HG02938 (cell line): Measurements from ENCODE around the gene RABGAP1L.
"Not testable (repeated sequence)": the region's sequence is repeated elsewhere in the genome, so short reads cannot be mapped to it uniquely, and the experiment has no call there.

Experiments
- ATAC-seq: cut with Tn5 transposase; IDR thresholded peaks from one replicate; pipeline ENCODE4 v1.9.1; 2021; ENCODE audit warnings: mild to moderate bottlenecking, moderate library complexity; ENCODE audit not compliant: unreplicated experiment

The RABGAP1L gene

DNA sequence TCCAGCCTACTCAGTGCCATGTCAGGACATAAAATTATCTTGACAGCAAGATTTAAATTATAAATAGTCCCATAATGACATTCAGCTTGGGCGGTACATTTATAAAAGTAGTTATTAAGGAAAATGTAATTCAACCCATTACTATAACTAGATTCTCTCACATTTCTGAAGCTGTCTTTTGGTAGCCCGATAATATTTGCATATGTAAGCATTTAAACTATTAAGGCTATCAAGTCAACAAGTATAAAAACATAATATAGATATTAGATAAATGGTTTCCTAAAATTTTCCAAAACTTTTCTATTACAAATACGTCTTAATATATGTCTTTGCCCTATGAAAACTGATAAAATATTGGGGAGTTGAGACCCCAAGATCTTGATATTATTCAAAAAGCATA, 266.8 kb downstream of the RABGAP1L start:
- no peak for ATAC-seq

GRCh38 chr1:174428033-174428432, 268.7 kb downstream of the RABGAP1L start:
- ATAC-seq = no peak

- ATAC-seq = no peak
Measured at GRCh38 chr1:174428739-174429138, 269.4 kb downstream of the RABGAP1L start.

DNA sequence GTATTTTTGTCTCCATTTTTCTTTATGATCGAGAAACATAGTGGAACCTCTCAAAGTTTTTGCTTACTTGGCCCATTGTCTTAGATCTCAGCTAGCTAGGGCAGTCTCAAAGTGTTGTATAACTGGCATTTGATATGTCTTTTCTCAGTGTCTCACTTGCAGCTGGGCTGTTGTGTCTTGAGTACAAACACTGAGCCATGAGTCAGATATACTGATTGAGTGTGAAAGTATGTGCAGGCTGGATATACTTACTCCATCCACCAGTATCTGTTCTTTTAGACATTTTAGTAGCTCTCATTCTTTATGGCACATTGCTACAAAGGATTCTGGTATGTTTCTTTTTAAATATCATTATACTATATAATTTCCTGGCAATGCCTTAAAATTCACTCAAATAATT, 274.1 kb downstream of the RABGAP1L start:
- ATAC-seq = no peak

- no peak for ATAC-seq
Measured at GRCh38 chr1:174445351-174445750, 286.0 kb downstream of the RABGAP1L start.

DNA sequence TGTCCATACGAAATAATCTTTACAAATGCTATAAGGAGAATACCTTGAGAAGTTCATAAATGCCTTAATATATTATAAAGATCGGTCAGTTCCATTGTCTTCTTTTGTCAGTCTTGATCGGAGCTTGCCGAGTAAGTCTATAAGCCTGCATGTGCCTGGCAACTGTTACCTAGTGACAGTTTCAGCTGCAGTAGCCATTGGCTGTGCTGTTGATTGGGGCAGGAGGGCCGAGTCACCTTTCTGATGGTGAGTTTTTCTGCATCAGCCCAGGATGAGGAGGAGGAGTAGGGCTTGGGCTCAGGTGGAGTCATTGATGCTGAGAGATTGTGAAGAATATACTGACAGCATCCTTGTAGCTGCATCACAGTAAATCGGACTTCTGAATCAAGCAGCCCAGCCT, 286.5 kb downstream of the RABGAP1L start:
- no peak for ATAC-seq

- ATAC-seq = no peak
Measured at GRCh38 chr1:174447866-174448530, 288.7 kb downstream of the RABGAP1L start, which contains the start of gene GPR52. TSS of gene GPR52 (plus strand) at chr1:174447964. CDS start at chr1:174448112, 148 bp downstream.

DNA sequence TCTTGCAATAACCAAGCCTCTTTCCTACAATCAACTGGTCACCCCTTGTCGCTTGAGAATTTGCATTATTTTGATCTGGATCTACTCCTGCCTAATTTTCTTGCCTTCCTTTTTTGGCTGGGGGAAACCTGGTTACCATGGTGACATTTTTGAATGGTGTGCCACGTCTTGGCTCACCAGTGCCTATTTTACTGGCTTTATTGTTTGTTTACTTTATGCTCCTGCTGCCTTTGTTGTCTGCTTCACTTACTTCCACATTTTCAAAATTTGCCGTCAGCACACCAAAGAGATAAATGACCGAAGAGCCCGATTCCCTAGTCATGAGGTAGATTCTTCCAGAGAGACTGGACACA, 289.2 kb downstream of the RABGAP1L start:
- no peak for ATAC-seq

GRCh38 chr1:174448974-174449373, 289.7 kb downstream of the RABGAP1L start:
- ATAC-seq = no peak

DNA sequence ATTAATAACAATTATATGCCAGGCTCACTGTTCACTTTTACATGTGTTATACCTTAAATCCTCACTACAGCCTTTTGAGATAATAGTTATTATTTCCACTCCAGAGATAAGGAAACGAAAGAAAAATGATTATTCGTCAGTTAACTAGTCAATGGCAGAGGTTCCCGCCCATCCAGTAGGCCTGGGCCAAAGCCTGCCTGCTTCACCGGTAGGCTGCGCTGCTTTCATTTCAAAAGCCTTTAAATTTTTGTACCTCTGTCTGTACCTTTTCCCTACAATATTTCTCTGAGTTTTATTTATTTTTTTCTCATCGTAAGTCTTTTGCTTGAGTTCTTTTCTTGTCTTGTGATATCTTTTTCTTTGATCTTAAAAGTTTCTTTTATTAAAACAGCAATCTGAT, 292.1 kb downstream of the RABGAP1L start:
- ATAC-seq = no peak

GRCh38 chr1:174465855-174466254, 306.5 kb downstream of the RABGAP1L start:
- no peak for ATAC-seq

DNA sequence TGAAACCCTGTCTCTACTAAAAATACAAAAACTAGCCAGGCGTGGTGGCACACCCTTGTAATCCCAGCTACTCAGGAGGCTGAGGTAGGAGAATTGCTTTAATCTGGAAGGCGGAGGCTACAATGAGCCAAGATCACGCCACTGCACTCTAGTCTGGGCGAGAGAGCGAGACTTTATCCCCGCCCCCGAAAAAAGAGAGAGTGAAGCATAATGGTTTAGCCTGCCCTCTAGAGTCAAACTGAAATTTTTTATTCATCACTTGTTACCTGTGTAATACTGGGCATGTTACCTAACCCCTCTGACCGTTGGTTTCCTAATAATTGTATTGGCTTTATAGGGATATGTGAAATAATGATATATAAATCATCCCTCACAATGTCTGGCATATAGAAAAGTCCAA, 307.3 kb downstream of the RABGAP1L start:
- ATAC-seq = no peak

DNA sequence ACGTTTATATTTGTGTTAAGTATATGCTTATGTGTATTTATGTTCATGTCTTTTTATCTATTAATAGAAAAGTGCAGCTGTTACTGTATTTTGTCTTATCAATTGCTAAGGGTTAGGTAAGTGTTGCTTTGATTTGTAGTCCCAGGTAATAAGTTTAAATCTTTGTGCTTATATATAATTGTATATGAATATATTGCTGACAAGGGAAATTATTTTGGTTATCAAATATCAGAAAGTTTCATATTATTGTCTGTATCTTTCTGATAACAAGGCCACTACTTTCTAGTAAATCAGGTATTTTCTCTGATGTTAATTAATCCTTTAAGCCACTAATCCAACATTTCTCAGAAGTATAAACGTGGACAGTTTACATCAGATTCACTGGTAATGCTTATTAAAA, 309.7 kb downstream of the RABGAP1L start:
- no peak for ATAC-seq

- no peak for ATAC-seq
Measured at GRCh38 chr1:174469687-174470086, 310.4 kb downstream of the RABGAP1L start.

DNA sequence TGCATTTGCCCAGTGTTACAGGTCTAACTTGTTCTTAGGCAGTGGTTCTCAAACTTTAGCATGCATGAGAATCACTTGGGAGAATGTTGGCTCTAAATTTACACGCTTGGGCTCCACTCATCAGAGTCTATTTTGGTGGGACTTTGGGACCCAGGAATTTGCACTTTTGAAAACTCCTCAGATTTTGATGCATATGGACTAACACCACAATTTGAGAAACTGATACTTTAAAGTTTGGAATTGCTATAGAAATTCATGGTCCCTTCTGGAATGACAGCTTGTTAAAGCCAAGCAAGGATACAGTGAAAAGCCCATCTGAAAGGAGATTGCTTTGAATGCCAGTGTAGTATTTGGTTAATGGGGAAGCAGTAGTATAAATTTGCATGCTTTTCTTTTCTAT, 320.0 kb downstream of the RABGAP1L start:
- no peak for ATAC-seq

DNA sequence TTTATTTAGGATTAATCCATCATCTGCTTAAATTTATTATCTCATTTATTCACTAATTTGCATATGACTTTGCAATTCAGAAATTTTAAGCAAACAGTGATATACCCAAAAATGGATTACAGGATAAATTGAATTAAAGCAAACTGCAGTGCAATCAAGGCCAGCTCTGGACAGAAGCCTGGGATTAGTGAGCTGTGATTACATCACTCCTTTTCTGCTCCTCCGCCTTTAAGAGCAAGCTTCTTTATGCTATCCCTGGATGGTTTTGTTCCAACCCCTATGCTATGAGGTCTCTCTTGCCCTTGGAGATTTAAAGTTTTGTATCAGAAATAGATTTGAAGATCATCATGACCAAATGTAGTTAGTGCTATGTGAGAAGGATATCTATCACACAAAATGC, 321.0 kb downstream of the RABGAP1L start:
- ATAC-seq = no peak

- ATAC-seq = no peak
Measured at GRCh38 chr1:174491606-174492005, 332.3 kb downstream of the RABGAP1L start.

DNA sequence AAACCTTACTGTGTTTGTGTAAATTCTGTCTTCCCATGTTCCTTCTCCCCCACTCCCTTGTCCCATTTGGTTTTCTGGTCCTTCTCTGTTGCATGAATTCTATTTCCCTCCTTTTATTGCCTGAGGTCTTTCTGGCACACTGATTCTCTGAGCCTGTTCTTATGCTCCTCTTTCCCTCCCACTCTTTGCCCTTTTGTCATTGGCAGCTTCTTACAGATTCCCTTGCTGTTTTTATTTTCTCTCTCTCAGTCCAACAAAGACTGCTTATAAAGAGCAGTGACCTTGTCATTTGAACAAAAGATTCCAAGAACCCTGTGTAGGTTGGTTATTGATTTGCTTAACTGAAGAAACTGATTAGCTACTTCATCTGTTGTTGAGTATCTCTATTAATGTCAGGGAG, 338.2 kb downstream of the RABGAP1L start:
- ATAC-seq = no peak

DNA sequence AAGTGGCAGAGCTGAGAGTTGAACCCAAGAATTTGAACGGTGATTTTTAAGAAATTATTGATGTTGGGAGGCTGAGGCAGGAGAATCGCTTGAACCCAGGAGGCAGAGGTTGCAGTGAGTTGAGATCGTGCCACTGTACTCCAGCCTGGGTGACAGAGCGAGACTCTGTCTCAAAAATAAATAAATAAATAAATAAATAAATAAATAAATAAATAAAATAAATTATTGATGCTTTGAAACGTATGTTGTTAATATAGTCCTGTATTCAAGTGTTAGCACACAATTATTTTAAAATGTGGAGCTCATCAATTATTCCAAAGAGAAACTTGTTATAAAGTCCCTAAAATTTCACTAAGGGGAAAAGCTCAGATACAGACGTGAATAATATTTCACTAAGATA, 357.4 kb downstream of the RABGAP1L start:
- ATAC-seq = not testable (repeated sequence)

- no peak for ATAC-seq
Measured at GRCh38 chr1:174519844-174520243, 360.5 kb downstream of the RABGAP1L start.

GRCh38 chr1:174531751-174532150, 372.4 kb downstream of the RABGAP1L start:
- no peak for ATAC-seq

GRCh38 chr1:174534789-174535188, 375.5 kb downstream of the RABGAP1L start:
- ATAC-seq = no peak

DNA sequence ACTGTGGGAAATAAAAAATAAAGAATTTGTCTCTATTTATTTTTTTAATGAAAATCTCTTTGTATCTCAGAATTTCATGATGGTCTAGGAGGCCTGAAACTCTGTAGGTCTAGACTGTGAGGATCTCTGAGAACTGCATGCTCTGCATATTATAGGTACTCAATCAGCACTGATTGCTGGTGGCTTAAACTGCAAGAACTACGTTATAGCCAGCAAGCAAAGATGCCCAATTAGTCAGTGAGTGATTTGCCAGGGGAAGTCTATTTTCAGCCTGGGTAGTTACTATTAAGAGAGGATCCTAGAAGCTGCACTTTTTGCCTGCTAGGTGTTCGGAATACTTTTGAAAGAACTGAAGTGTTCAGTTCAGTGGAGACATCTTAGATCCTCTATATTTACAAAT, 375.9 kb downstream of the RABGAP1L start:
- no peak for ATAC-seq
